OCI-LY1 (cell line): Measurements from ENCODE around the gene IDI1.

Experiments used
- EZH2 ChIP-seq: fragments of 200-600 bp; sonication (generic), shearing (Covaris generic); IDR thresholded peaks from 2 replicates; pipeline ENCODE4 v1.8.0; 2017; ENCODE audit warnings: borderline replicate concordance, mixed run types, mild to moderate bottlenecking, antibody characterized with exemption, low read length, moderate library complexity, mixed read lengths
- TF ChIP-seq, protein P1 (sequence below): fragments of 200-600 bp; sonication (generic), shearing (Covaris generic); IDR thresholded peaks from 2 replicates; pipeline ENCODE4 v1.5.1; 2017; ENCODE audit warnings: mild to moderate bottlenecking, antibody characterized with exemption, low read length, moderate library complexity, mixed read lengths

- no peak for TF ChIP-seq EZH2
- TF ChIP-seq, protein P1, sequence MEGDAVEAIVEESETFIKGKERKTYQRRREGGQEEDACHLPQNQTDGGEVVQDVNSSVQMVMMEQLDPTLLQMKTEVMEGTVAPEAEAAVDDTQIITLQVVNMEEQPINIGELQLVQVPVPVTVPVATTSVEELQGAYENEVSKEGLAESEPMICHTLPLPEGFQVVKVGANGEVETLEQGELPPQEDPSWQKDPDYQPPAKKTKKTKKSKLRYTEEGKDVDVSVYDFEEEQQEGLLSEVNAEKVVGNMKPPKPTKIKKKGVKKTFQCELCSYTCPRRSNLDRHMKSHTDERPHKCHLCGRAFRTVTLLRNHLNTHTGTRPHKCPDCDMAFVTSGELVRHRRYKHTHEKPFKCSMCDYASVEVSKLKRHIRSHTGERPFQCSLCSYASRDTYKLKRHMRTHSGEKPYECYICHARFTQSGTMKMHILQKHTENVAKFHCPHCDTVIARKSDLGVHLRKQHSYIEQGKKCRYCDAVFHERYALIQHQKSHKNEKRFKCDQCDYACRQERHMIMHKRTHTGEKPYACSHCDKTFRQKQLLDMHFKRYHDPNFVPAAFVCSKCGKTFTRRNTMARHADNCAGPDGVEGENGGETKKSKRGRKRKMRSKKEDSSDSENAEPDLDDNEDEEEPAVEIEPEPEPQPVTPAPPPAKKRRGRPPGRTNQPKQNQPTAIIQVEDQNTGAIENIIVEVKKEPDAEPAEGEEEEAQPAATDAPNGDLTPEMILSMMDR = no peak
These were observed 53.9 kb downstream of the IDI1 start for GRCh38 chr10:994836-995558.
